WTC11 (cell line): ENCODE measurements around the gene POM121L2. TPM values are rescaled to one million over a fixed set of nuclear protein-coding genes. Genes with fewer than 3 reads are reported as not detected.

ENCODE experiments used
- ATAC-seq: fragments of 200-7000 bp; cut with Tn5 transposase; 2 replicates; pipeline ENCODE4 v1.10.0; 2021; ENCODE audit warnings: mild to moderate bottlenecking, moderate library complexity
- CTCF ChIA-PET: fragments of 300-600 bp; sonication (Branson Sonifier 250); formaldehyde crosslinking; loops from one replicate; lab custom pipeline; 2021; ENCODE audit warnings: antibody characterized with exemption; lab: Charles Lee
- POLR2A ChIA-PET: fragments of 350-600 bp; sonication (Branson Sonifier 250); formaldehyde crosslinking; loops from one replicate; lab custom pipeline; 2021; ENCODE audit warnings: antibody characterized with exemption; lab: Charles Lee
- DNase-seq: peaks from one replicate; pipeline ENCODE4 v3.0.0; 2021; ENCODE audit warnings: low spot score
- H3K27ac Mint-ChIP-seq: 2 replicates; pipeline ENCODE4 v1.8.0; 2021; ENCODE audit warnings: mixed read lengths
- H3K27me3 Mint-ChIP-seq: 2 replicates; pipeline ENCODE4 v1.8.0; 2021; ENCODE audit warnings: low read depth, mild to moderate bottlenecking, moderate library complexity, mixed read lengths
- H3K36me3 Mint-ChIP-seq: 2 replicates; pipeline ENCODE4 v1.8.0; 2021; ENCODE audit warnings: mixed read lengths
- H3K4me1 Mint-ChIP-seq: 2 replicates; pipeline ENCODE4 v1.8.0; 2022; ENCODE audit warnings: mixed read lengths
- H3K4me3 Mint-ChIP-seq: 2 replicates; pipeline ENCODE4 v1.8.0; 2021; ENCODE audit warnings: mild to moderate bottlenecking, moderate library complexity, mixed read lengths
- H3K9me3 Mint-ChIP-seq: 2 replicates; pipeline ENCODE4 v1.8.0; 2021; ENCODE audit warnings: mixed read lengths
- AFF4 ChIP-seq: sonication (generic); formaldehyde crosslinking; IDR thresholded peaks from 2 replicates; pipeline ENCODE4 v1.8.1; 2023; ENCODE audit warnings: mild to moderate bottlenecking, missing genetic modification reagents, borderline replicate concordance
- ERG ChIP-seq: fragments of 250-450 bp; sonication (Bioruptor Pico); IDR thresholded peaks from 2 replicates; pipeline ENCODE4 v1.8.0; 2021; ENCODE audit warnings: mild to moderate bottlenecking
- GRHL2 ChIP-seq: fragments of 250-450 bp; sonication (Bioruptor Pico); IDR thresholded peaks from 2 replicates; pipeline ENCODE4 v1.8.0; 2022; ENCODE audit warnings: mild to moderate bottlenecking, moderate library complexity; ENCODE audit not compliant: insufficient replicate concordance, severe bottlenecking
- IRF1 ChIP-seq: sonication (generic); formaldehyde crosslinking; IDR thresholded peaks from 2 replicates; pipeline ENCODE4 v1.8.0; 2023; ENCODE audit warnings: missing genetic modification reagents
- KAT7 ChIP-seq: sonication (generic); formaldehyde crosslinking; IDR thresholded peaks from 2 replicates; pipeline ENCODE4 v1.8.1; 2023; ENCODE audit warnings: missing genetic modification reagents, mild to moderate bottlenecking, borderline replicate concordance
- NFATC4 ChIP-seq: fragments of 250-450 bp; sonication (Bioruptor Pico); IDR thresholded peaks from 2 replicates; pipeline ENCODE4 v1.9.0; 2021; ENCODE audit warnings: mild to moderate bottlenecking
- OVOL2 ChIP-seq: fragments of 250-450 bp; sonication (Bioruptor Pico); IDR thresholded peaks from 2 replicates; pipeline ENCODE4 v1.9.0; 2021; ENCODE audit warnings: mild to moderate bottlenecking, borderline replicate concordance
- SOX15 ChIP-seq: fragments of 250-450 bp; sonication (Bioruptor Pico); IDR thresholded peaks from 2 replicates; pipeline ENCODE4 v1.9.0; 2021; ENCODE audit warnings: mild to moderate bottlenecking
- SP1 ChIP-seq: sonication (generic); formaldehyde crosslinking; conservative IDR thresholded peaks from 2 replicates; pipeline ENCODE4 v1.8.1; 2022; ENCODE audit warnings: missing genetic modification reagents
- ZNF121 ChIP-seq: sonication (generic); formaldehyde crosslinking; IDR thresholded peaks from 2 replicates; pipeline ENCODE4 v1.8.0; 2023; ENCODE audit warnings: missing genetic modification reagents
- total RNA-seq: library from RNA; stranded (reverse); gene quantifications from 3 replicates; pipeline ENCODE4 v1.2.3, GENCODE V29; 2021
- TF ChIP-seq, protein P1 (sequence below): sonication (generic); formaldehyde crosslinking; IDR thresholded peaks from 2 replicates; pipeline ENCODE4 v1.8.0; 2022; ENCODE audit warnings: missing genetic modification reagents
- TF ChIP-seq, protein P2 (sequence below): sonication (generic); formaldehyde crosslinking; IDR thresholded peaks from 2 replicates; pipeline ENCODE4 v1.8.0; 2022; ENCODE audit warnings: mild to moderate bottlenecking, missing genetic modification reagents
- TF ChIP-seq, protein P3 (sequence below): sonication (generic); formaldehyde crosslinking; conservative IDR thresholded peaks from 2 replicates; pipeline ENCODE4 v1.8.1; 2022; ENCODE audit warnings: mild to moderate bottlenecking, missing genetic modification reagents

Gene POM121L2
- total RNA-seq, 1 experiment from 2014 or later = 0.13 TPM

DNA sequence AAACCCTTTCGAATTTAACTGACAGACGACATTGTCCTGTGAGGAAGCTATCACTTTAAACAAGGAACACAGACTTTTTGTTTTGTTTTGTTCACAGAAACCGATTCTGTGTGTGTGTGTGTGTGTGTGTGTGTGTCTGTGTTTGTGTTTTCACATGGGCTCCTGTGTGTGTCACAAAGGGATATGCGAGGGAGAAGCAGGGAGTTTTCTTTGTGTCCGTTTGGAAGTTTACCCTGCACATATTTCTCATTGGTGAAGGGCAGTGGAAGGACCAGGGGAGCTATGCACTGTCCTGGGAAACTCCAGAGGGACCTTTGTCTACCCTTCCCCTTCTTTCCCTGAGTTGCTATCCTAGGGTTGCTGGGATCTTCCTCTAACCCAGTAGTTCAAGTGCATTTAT, 17.7 kb downstream of the POM121L2 start:
- no peak for ATAC-seq
- POLR2A ChIA-PET = interaction anchor here (0.6 to 0.7 kb wide), 2 partner anchors 147 to 370 kb away, joined by 3 read pairs; a partner anchor contains a TSS
- CTCF ChIA-PET = interaction anchor here (0.5 to 2.4 kb wide), 4 partner anchors 18 to 315 kb away, joined by 3 to 12 read pairs (median 4); partner anchors contain the start of gene POM121L2
- Mint-ChIP-seq H3K4me3 (peak overlapping the region; percentile 93), H3K36me3 (no peaks in the 10 kb centered on the region), H3K27me3 (peaks cover 40% of the 10 kb centered on the region), H3K27ac (no peak overlapping the region), H3K4me1 (peaks cover 42% of the 10 kb centered on the region), H3K9me3 (no peaks in the 10 kb centered on the region)
- DNase-seq = no peak
- TF ChIP-seq KAT7 (CRISPR knock-in tag) (no peak), AFF4 (no peak), NFATC4 (no peak)
- TF ChIP-seq, protein P1, sequence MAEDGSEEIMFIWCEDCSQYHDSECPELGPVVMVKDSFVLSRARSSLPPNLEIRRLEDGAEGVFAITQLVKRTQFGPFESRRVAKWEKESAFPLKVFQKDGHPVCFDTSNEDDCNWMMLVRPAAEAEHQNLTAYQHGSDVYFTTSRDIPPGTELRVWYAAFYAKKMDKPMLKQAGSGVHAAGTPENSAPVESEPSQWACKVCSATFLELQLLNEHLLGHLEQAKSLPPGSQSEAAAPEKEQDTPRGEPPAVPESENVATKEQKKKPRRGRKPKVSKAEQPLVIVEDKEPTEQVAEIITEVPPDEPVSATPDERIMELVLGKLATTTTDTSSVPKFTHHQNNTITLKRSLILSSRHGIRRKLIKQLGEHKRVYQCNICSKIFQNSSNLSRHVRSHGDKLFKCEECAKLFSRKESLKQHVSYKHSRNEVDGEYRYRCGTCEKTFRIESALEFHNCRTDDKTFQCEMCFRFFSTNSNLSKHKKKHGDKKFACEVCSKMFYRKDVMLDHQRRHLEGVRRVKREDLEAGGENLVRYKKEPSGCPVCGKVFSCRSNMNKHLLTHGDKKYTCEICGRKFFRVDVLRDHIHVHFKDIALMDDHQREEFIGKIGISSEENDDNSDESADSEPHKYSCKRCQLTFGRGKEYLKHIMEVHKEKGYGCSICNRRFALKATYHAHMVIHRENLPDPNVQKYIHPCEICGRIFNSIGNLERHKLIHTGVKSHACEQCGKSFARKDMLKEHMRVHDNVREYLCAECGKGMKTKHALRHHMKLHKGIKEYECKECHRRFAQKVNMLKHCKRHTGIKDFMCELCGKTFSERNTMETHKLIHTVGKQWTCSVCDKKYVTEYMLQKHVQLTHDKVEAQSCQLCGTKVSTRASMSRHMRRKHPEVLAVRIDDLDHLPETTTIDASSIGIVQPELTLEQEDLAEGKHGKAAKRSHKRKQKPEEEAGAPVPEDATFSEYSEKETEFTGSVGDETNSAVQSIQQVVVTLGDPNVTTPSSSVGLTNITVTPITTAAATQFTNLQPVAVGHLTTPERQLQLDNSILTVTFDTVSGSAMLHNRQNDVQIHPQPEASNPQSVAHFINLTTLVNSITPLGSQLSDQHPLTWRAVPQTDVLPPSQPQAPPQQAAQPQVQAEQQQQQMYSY = no peak

- Mint-ChIP-seq H3K9me3 (no peaks in the 10 kb centered on the region), H3K36me3 (no peaks in the 10 kb centered on the region), H3K27ac (no peak overlapping the region)
- CTCF ChIA-PET = interaction anchor here (0.6 to 1.2 kb wide), 2 partner anchors 42 to 180 kb away, joined by 3 read pairs; no protein-coding TSS in a partner anchor
- ATAC-seq = peak; percentile 14
- TF ChIP-seq SOX15 (no peak), ZNF121 (CRISPR knock-in tag) (no peak), GRHL2 (CRISPR knock-in tag) (no peak), OVOL2 (CRISPR knock-in tag) (no peak), KAT7 (CRISPR knock-in tag) (no peak), IRF1 (no peak), SP1 (CRISPR knock-in tag) (no peak), ERG (no peak)
- TF ChIP-seq, protein P2, sequence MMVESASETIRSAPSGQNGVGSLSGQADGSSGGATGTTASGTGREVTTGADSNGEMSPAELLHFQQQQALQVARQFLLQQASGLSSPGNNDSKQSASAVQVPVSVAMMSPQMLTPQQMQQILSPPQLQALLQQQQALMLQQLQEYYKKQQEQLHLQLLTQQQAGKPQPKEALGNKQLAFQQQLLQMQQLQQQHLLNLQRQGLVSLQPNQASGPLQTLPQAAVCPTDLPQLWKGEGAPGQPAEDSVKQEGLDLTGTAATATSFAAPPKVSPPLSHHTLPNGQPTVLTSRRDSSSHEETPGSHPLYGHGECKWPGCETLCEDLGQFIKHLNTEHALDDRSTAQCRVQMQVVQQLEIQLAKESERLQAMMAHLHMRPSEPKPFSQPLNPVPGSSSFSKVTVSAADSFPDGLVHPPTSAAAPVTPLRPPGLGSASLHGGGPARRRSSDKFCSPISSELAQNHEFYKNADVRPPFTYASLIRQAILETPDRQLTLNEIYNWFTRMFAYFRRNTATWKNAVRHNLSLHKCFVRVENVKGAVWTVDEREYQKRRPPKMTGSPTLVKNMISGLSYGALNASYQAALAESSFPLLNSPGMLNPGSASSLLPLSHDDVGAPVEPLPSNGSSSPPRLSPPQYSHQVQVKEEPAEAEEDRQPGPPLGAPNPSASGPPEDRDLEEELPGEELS (CRISPR knock-in tag) = no peak
- TF ChIP-seq, protein P3, sequence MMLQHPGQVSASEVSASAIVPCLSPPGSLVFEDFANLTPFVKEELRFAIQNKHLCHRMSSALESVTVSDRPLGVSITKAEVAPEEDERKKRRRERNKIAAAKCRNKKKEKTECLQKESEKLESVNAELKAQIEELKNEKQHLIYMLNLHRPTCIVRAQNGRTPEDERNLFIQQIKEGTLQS (CRISPR knock-in tag) = no peak
- TF ChIP-seq, all 79 proteins: peak for 0
- POLR2A ChIA-PET = no interaction called here
- Mint-ChIP-seq H3K4me3 (peak overlapping the region; percentile 74), H3K4me1 (peaks cover 50% of the 10 kb centered on the region), H3K27me3 (peaks cover 48% of the 10 kb centered on the region)
- peak; percentile 77 for DNase-seq
Observed at GRCh38 chr6:27293436-27294098, 18.5 kb downstream of the POM121L2 start.
